Erythroblast (primary cell): ENCODE data around the gene RTN3.
A peak's percentile ranks its signal among the peaks of the same experiment; 100 is the strongest.

Source experiments
- DNase-seq, 2 experiments: peaks; one replicate each; lab custom pipeline; 2025; lab: John Stamatoyannopoulos, UW
- GATA1 ChIP-seq: IDR thresholded peaks from 2 replicates; pipeline ENCODE4 v1.6.1; 2011; ENCODE audit warnings: low read depth, mild to moderate bottlenecking, control low read depth, low read length, moderate library complexity
- POLR2A ChIP-seq: IDR thresholded peaks from 2 replicates; pipeline ENCODE4 v1.6.1; 2011; ENCODE audit warnings: mild to moderate bottlenecking, low read length

Gene RTN3

DNA sequence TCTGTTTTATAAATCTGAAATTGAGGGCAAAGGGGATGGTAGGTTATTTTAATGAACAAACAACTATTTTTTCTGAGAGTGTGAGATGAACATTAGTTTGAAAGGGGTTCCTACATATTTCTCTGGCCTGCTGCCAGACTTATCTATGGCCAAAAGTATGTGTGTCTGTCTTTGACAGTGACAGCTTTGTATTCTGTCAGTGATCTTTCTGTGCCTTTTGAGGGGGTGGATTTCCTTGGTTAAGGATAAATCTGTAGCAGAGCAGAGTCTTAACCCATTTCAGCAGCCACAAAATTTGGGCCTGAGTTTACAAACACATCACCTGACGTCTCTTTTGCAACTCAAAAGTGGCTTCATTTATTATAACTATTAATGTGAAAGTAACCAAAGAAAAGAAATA is 56.4 kb downstream of the RTN3 start:
- peak; percentile 50 to 55 for DNase-seq
- TF ChIP-seq GATA1 (no peak), POLR2A (no peak)

DNA sequence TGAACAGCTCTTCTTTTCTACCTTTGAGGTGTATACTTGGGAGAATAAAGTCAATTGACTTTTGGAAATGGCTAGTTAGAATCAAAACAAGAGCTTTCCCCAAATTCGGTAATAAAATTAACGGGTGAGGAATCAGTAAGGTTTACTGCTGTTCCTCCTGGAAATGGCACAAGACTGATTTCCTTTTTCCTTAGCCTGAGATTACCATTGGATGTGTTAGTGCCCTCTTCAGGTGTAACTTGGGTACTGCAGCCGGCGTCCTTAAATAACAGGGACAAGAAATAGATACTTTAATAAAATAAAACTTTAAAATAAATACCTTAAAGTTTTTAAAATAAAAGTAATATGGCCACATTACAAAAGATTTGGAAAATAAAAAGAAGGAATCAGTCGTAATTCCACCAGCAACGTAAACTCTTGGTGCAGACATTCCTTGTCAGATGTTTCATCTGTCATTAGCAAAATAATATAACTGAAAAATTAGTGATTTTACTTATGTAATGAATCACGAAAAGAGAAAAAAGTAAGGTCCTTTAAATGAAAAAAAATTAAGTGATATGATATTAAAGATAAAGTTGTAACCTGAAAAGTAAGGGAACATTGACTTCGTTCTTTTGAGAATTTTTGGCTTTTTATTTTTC is 57.5 kb downstream of the RTN3 start:
- TF ChIP-seq POLR2A (no peak), GATA1 (no peak)
- peak; percentile 74 to 90 for DNase-seq

DNA sequence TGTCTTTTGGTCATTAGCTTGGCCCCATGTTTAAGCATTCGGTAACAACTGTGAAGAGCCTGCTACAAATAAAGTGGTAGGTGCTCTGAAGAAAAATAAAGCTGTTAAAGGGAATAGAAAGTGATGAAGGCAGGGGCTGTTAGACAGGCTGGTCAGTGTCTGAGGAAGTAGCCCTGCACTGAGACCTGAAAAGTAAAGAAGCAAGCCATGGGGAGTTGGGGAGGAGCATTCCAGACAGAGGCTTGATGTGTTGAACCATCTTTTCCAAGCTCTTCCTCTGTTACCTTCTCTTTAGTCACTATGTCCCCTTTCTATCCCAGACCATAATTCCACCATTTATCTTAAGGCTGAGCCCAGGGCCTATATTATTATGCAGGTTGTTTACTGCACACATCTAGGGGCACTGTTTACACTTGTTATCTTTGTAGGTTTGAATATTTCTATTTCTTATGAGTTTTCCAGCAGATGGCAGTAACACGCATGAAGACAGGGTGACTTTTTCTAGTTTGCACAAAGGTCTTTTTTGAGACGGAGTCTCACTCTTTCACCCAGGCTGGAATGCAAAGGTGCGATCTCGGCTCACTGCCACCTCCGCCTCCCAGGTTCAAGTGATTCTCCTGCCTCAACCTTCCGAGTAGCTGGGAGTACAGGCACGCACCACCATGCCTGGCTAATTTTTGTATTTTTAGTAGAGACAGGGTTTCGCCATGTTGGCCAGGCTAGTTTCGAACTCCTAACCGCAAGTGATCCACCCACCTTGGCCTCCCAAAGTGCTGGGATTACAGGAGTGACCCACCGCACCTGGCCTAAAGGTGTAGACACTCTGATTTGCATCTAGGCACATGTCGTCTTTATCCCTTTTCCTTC is 64.2 kb downstream of the RTN3 start:
- DNase-seq = peak; percentile 65
- no peak for TF ChIP-seq GATA1
- TF ChIP-seq POLR2A = no peak

DNA sequence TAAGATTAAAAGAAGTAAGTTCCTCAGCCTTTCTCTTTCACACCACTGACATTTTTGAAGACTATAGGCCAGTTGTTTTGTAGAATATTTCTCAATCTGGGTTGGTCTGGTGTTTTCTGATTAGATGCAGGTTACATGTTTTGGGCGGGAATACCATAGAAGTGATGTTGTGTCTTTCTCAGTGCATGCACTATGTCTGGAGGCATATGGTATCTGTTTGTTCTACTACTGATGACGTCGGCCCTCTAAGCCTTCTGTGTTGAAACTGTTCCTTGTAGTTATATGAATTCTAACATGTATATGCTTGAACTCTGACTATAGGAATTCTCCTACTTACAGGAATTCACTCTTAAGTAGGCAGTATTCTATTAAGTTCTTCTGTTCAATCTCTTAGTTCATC is 65.7 kb downstream of the RTN3 start:
- TF ChIP-seq POLR2A (no peak), GATA1 (no peak)
- DNase-seq = peak; percentile 64 to 69

DNA sequence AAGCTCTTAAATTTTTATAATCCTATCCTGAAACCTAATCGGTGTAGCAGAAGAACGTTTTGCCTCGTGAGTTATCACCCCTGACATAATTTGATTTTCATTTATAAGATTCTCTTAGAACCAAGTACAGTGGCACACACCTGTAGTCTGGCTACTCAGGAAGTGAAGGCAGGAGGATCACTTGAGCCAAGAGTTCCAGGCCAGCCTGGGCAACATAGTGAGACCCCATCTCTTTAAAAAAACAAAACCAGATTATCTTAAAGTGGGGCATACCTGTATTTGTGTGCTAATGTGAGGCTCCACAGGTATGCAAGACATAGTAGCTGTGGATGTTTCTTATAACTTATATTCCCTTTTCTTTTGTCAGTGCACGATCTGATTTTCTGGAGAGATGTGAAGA is 68.3 kb downstream of the RTN3 start:
- TF ChIP-seq GATA1 (no peak), POLR2A (no peak)
- DNase-seq = no peak

DNA sequence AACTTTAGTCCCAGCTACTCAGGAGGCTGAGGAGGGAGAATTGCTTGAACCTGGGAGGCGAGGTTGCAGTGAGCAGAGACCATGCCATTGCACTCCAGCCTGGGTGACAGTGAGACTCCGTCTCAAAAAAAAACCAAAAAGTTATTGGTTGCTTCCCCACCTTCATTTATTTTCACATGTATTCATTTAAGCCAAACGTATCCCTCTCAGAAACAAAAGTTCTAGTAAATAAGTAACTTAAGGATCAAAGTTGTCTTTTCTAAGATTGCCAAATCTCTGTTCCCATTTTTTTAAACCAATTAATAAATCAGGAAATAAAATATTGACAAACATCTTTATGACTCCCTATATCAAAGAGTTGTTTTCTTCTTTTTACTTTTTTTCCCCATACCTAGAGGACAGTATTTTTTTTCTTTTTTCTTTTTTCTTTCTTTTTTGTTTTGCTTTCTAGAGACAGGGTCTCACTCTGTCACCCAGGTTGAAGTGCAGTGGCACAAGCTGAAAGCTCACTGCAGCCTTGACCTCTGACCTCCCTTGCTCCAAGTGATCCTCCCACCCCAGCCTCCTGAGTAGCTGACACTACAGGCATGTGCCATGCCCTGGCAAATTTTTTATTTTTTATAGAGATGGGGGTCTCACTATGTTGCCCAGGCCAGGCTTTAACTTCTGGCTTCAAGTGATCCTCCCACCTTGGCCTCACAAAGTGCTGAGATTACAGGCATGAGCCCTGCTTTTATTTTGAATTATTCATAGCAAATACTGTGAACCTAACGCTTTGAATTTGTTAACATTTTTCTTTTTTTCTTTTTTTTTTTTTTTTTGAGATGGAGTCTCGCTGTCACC is 75.8 kb downstream of the RTN3 start:
- DNase-seq = no peak
- no peak for TF ChIP-seq GATA1
- TF ChIP-seq POLR2A = no peak

DNA sequence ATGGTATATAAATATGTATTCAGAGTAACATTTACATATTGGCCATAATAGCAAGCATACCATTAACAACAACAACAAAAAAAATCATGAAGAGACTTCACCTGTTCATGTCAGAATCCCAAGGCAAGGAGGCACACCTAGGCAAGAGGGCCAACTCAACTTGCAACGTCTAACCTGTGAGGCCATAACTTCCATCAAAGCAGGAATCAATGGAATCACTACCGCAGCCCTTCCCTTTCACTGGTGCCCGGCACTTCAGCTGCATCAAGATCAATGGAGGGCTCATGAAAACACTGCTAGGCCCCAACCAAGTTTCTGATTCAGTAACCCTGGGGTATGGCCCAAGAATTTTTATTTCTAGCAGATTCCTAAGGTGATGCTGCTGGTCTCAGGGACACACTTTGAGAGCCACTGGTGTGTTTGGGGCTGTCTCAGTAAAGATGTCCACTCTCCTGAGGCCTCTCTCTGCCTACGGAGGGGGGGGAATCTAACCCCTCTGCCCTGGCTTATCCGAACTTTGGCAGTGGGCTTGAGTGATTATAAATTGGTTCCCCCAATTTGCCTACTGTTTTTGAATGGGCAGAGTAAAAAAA is 79.3 kb downstream of the RTN3 start:
- no peak for DNase-seq
- TF ChIP-seq POLR2A = no peak
- TF ChIP-seq GATA1 = no peak

DNA sequence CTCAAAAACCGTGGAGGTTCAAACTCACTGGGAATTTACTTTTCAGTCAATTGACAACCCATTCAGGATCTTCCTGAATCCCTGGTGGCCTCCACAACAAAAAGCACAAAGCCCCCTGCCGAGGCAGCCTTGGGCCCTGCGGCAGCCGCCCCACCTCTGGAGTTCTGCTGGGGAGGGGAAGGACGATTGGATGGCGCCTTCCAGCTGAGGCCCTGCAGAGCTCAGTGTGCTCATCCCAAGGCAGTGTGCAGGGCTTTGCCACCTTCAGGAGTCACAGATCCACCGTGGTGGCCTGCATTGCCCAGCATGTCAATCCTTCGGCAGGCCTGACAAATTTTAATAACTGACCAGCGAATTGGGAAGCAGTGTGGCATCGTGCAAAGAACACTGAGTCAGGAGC is 79.9 kb downstream of the RTN3 start:
- no peak for DNase-seq

DNA sequence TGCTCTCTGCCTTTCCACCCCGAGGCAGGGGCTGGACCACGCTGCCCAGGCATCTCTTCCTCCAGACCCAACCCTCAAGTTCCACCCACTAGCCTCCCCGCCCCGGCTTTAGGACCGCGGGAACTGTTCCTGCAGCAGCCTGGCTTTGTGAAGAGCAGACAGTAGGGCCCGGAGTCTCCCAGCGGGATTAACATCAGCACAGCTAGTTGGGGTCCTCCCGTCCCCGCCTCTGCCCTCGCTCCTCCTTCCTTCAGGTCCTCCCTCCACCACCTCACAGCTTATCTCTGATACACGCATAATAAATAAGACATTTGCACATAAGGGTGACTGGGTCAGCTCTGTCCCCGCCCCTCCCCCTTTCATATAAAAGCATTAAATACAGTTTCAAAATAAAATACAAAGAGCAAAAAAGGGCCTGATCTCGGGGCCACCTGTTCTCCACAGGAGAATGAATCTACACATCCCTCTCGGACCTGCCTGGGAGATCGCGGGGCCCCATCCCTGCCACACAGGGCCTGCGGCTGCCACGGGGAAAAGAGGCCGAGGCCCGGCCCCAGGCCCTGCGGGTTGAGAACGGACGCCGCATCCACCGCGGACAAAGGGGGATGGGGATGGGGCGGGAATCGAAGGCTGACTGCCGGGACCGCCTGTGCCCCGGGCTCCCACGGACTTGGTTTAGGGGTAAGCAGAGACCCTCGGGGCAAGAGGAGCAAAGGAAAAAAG is 80.8 kb downstream of the RTN3 start:
- TF ChIP-seq POLR2A (no peak), GATA1 (no peak)
- DNase-seq = no peak

More for the DNA sequence above, 79.9 kb downstream of the RTN3 start:
- TF ChIP-seq POLR2A (no peak), GATA1 (no peak)

DNA sequence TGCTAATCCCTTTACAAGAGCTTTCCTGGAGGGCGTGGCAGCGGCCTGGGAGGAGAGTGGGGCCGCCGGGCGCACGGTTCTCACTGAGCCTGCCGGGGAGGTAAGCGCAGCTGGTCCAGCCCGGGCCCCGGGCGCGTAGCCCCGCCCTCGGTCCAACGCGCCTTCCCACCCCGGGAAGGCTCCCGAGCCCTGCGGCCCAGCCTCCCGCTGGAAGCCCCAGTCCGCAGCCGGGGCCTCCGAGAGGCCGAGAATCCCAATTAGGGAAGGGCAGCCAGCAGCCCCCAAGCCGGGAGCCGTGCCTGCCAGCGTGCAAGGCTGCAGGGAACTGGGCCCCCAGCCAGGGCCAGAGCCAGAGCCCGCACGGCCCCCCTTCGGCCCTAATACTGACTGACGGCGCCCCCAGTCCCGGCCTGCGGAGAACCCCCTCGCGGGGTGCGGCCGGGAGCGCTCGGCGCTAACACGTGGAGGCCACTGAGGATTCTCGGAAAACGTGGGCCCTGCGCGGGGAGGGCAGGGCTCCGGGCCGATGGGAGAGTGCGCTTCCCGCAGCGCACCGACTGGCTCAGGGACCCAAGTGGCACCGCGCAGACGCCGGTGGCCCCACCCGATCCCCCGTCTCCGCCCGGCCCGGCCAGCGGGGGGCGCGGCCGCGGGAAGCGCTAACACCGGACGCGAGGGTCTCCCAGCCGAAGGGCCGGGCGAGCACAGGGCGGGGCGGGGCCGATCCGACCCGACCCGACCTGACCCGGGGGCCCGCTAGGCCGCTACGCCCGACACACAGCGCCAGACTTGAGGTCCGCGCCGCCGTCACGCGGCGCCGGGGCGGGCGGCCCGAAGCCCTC is 81.6 kb downstream of the RTN3 start:
- no peak for DNase-seq
- TF ChIP-seq POLR2A (no peak), GATA1 (no peak)

DNA sequence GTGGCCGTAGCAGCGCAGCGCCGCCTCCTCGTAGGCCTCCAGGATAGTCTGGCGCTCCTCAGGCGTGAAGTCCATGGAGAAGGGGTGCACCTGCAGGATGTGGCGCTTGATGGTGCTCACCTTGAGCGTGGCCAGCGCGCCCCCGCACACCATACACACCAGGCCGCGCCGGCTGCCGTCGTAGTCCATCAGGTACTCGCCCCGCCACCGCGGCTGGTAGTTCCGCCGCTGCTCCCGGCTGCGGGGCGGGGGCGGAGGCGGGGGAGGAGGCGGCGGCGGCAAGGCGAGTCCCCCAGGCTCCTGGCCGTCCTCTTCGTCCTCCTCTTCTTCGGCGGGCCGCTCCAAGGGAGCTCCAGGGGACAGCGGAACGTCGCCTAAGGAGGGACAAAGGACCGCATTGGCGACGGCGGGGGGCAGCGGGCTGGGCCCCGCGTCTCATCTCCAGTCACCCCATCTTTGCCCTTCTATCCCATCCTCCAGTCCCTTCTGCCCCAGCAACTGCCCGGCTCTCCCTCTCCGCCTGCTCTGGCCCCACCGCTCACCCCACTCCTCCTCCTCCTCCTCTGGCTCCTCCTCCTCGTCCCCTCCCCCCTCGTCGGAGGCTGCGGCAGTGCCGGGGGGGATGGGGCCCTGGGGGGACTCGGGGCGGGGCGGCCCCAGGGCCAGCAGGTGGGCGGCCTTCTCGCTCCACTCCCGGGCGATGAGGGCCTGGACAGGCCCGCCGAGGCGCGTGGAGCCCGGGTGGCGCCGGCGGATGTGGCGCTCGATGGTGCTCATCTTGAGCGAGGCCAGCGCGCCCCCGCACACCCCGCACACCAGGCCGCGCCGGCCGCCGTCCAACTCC is 82.4 kb downstream of the RTN3 start:
- no peak for DNase-seq
- TF ChIP-seq POLR2A (no peak), GATA1 (no peak)
